ENCODE measurements around the gene TOGARAM2.

DNA sequence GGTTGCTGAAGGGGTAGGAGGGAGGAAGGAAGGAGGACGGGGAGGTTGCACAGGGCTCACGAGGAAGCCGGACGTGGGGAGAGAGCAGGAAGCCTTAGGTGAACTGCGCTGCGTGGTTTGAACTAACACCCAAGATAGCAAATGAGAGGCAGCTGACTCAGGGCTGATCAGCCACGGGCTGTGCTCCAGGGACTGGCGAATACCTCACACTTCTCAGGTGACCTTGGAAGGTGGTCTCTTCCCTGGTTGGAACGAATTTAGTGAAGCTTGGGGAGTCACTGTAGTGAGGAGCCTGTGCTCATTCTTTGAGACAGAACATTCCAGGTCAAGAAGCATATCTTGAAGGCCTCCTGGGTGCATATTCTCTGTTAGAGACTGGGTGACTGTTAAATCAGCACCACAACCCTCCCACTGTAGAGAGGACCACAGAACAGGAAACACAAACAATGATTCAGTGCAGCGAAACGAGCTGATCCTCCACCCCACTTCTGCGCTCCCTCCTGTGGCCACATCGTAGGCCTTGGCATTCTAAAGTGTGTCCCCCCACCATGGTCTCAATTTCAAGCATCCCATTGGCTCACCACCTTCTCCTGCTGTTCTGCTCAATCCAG, 33.8 kb downstream of the TOGARAM2 start:
- TF ChIP-seq SIN3A (IDR thresholded peaks at IDR 0.05; ENCODE audit: low read depth, low read length) = no peak
- TF ChIP-seq, protein P1, sequence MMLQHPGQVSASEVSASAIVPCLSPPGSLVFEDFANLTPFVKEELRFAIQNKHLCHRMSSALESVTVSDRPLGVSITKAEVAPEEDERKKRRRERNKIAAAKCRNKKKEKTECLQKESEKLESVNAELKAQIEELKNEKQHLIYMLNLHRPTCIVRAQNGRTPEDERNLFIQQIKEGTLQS (IDR thresholded peaks at IDR 0.05; ENCODE audit: borderline replicate concordance, extremely low read depth, low read depth, low read length) = no peak
